Endothelial cell of umbilical vein (primary cell): ENCODE measurements around the gene DSG4. TPM values are rescaled to one million over a fixed set of nuclear protein-coding genes. Genes with fewer than 3 reads are reported as not detected.

Experiments used
- BruUV-seq: library from RNA; stranded (reverse); fragments of 400-500 nt; replicated peaks from 2 replicates; lab custom pipeline; 2021; lab: Mats Ljungman, UMichigan
- CTCF ChIA-PET: fragments of 300-600, 350-600 bp; sonication (Branson Sonifier 250); formaldehyde crosslinking; loops from one replicate; lab custom pipeline; 2021; ENCODE audit warnings: antibody characterized with exemption, inconsistent platforms; lab: Charles Lee
- POLR2A ChIA-PET: fragments of 300-600, 350-600 bp; sonication (Branson Sonifier 250); formaldehyde crosslinking; loops from one replicate; lab custom pipeline; 2021; ENCODE audit warnings: antibody characterized with exemption, inconsistent platforms; lab: Charles Lee
- DNase-seq: peaks from one replicate; pipeline ENCODE4 v3.0.0-alpha.2; 2011; ENCODE audit warnings: low read depth, low spot score
- FAIRE-seq: peaks from 2 replicates; lab custom pipeline; 2011; peaks lifted over from hg19 to GRCh38; lab: Jason Lieb, UNC
- H2AFZ ChIP-seq: 2 replicates; pipeline ENCODE4 v1.6.0; 2012; ENCODE audit warnings: low read depth, low read length, control low read depth, inconsistent platforms
- H3K27ac ChIP-seq: 2 replicates; pipeline ENCODE4 v1.5.1; 2011; ENCODE audit warnings: low read depth, mild to moderate bottlenecking, control low read depth, low read length, moderate library complexity; ENCODE audit not compliant: insufficient read depth
- H3K27me3 ChIP-seq, 2 experiments: 2 replicates each; pipeline versions ENCODE4 v1.6.0 to v1.6.1; 2011; ENCODE audit warnings: low read length in 2 of 2, mixed read lengths in 1 of 2; ENCODE audit not compliant: control insufficient read depth in 2 of 2, insufficient read depth in 2 of 2
- H3K36me3 ChIP-seq, 2 experiments: 2 replicates in 1 of 2; 3 replicates in 1 of 2; pipeline ENCODE4 v1.5.1; 2011; ENCODE audit warnings: low read length in 2 of 2, mild to moderate bottlenecking in 1 of 2, moderate library complexity in 1 of 2; ENCODE audit not compliant: control insufficient read depth in 2 of 2, insufficient read depth in 2 of 2; ENCODE audit errors: extremely low read depth in 1 of 2
- H3K4me1 ChIP-seq: 3 replicates; pipeline ENCODE4 v1.5.1; 2011; ENCODE audit warnings: mild to moderate bottlenecking, low read length; ENCODE audit not compliant: control insufficient read depth, insufficient read depth; ENCODE audit errors: extremely low read depth
- H3K4me2 ChIP-seq: 2 replicates; pipeline ENCODE4 v1.6.1; 2011; ENCODE audit warnings: low read length, control low read depth, mixed read lengths; ENCODE audit not compliant: insufficient read depth
- H3K4me3 ChIP-seq, 3 experiments: fragments of 200-600 bp in 1 of 3; sonication (generic), shearing (Covaris generic) in 1 of 3; replicated peaks in 1 of 3; 2 replicates each; pipeline ENCODE4 v1.5.1; 2011 to 2016; ENCODE audit warnings: control low read depth in 3 of 3, low read length in 3 of 3, mild to moderate bottlenecking in 2 of 3, inconsistent platforms in 1 of 3, low read depth in 1 of 3, moderate library complexity in 1 of 3; ENCODE audit not compliant: insufficient read depth in 1 of 3
- H3K79me2 ChIP-seq: 2 replicates; pipeline ENCODE4 v1.6.0; 2012; ENCODE audit warnings: low read length, inconsistent platforms; ENCODE audit not compliant: control insufficient read depth, insufficient read depth
- H3K9ac ChIP-seq: replicated peaks from 2 replicates; pipeline ENCODE3; 2011; ENCODE audit warnings: low read length, control low read depth; ENCODE audit not compliant: insufficient read depth; ENCODE audit errors: extremely low read depth
- H3K9me1 ChIP-seq: replicated peaks from 3 replicates; pipeline ENCODE4 v1.6.0; 2011; ENCODE audit warnings: mild to moderate bottlenecking, low read length; ENCODE audit not compliant: control insufficient read depth, insufficient read depth; ENCODE audit errors: extremely low read depth
- H3K9me3 ChIP-seq: replicated peaks from 2 replicates; pipeline ENCODE4 v1.5.1; 2012; ENCODE audit warnings: low read length, inconsistent platforms; ENCODE audit not compliant: control insufficient read depth, insufficient read depth
- H4K20me1 ChIP-seq: replicated peaks from 2 replicates; pipeline ENCODE3; 2011; ENCODE audit warnings: mild to moderate bottlenecking, low read length; ENCODE audit not compliant: control insufficient read depth, insufficient read depth; ENCODE audit errors: extremely low read depth
- EZH2 ChIP-seq: IDR thresholded peaks from 2 replicates; pipeline ENCODE4 v1.6.1; 2012; ENCODE audit warnings: borderline replicate concordance, low read depth, mild to moderate bottlenecking, moderate library complexity, low read length, inconsistent platforms; ENCODE audit not compliant: severe bottlenecking
- GATA2 ChIP-seq: IDR thresholded peaks from 2 replicates; pipeline ENCODE4 v1.7.0; 2011; ENCODE audit warnings: low read depth, mild to moderate bottlenecking, moderate library complexity, mixed read lengths, low read length; ENCODE audit not compliant: insufficient read length, insufficient read depth
- JUN ChIP-seq: IDR thresholded peaks from 2 replicates; pipeline ENCODE4 v1.6.1; 2011; ENCODE audit warnings: borderline replicate concordance, low read depth; ENCODE audit not compliant: insufficient read length, insufficient read depth
- MYC ChIP-seq: IDR thresholded peaks from one replicate; pipeline ENCODE4 v1.6.1; 2011; ENCODE audit warnings: mild to moderate bottlenecking, low read depth, low read length
- POLR2A ChIP-seq: IDR thresholded peaks from 2 replicates; pipeline ENCODE4 v1.6.1; 2012; ENCODE audit warnings: low read depth, mild to moderate bottlenecking, control low read depth, low read length
- POLR2AphosphoS5 ChIP-seq: IDR thresholded peaks from 2 replicates; pipeline ENCODE4 v1.6.1; 2012; ENCODE audit warnings: low read depth, mild to moderate bottlenecking, control low read depth, low read length, moderate library complexity; ENCODE audit not compliant: insufficient read depth
- dilution Hi-C: fragments of 300-500 bp; cut with MboI; formaldehyde crosslinking; loops from one replicate; pipeline ENCODE4 v1.15.0; 2019; ENCODE audit warnings: low sequenced_read_pairs; ENCODE audit not compliant: extremely low pct_ligation_motif_present
- intact Hi-C: fragments of 100-400 bp; cut with micrococcal nuclease; formaldehyde crosslinking; loops from one replicate; pipeline ENCODE4 v1.10.0; 2022
- polyA plus RNA-seq, 4 experiments: library from polyadenylated mRNA; depleted of rRNA in 3 of 4; stranded (reverse) in 3 of 4; unstranded in 1 of 4; fragments of >200 nt; gene quantifications; 2 replicates each; pipeline versions ENCODE4 v1.2.1 to v1.2.3, GENCODE V29; 2011 to 2012; ENCODE audit warnings: missing spikeins in 1 of 4
- total RNA-seq: library from RNA; stranded (reverse); gene quantifications from 2 replicates; pipeline ENCODE4 v1.2.3, GENCODE V29; 2021
- TF ChIP-seq, protein P1 (sequence below): IDR thresholded peaks from 2 replicates; pipeline ENCODE4 v1.6.1; 2011; ENCODE audit not compliant: insufficient read depth, insufficient read length
- TF ChIP-seq, protein P2 (sequence below), 2 donors: IDR thresholded peaks; 1 replicate in 1 of 2; 2 replicates in 1 of 2; pipeline ENCODE4 v1.5.1; 2011; ENCODE audit warnings: low read length in 2 of 2, mild to moderate bottlenecking in 2 of 2, moderate library complexity in 2 of 2, control low read depth in 1 of 2, inconsistent platforms in 1 of 2, low read depth in 1 of 2; ENCODE audit not compliant: insufficient read depth in 1 of 2; ENCODE audit errors: extremely low read depth in 1 of 2

DSG4 gene
- total and polyA plus RNA-seq, 2 donors (not counting 3 experiments of a cell fraction or from before 2014, with no cell fraction given) = not detected

DNA sequence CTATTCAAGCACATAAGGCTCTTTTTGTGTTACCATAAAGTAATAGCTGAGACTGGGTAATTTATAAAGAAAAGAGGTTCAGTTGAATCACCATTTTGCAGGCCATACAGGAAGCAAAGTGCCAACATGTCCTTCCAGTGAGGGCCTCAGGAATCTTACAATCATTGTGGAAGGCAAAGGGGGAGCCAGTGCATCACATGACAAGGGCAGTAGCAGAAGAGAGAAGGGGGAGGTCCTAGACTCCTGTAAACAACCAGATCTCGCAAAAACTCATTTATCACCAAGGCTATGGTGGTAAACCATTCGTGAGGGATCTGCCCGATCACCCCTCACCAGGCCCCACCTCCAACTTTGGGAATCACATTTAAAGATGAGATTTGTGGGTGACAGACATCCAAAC lies 16.7 kb downstream of the DSG4 start:
- POLR2A ChIA-PET = no interaction called here
- CTCF ChIA-PET = no interaction called here
- dilution Hi-C loops = no loop called here
- H3K36me3 ChIP-seq = no peaks in the 10 kb centered on the region
- H3K4me1 ChIP-seq = no peaks in the 10 kb centered on the region
- no peak overlapping the region for H3K9ac ChIP-seq
- no peaks in the 10 kb centered on the region for H3K9me3 ChIP-seq
- no peak for TF ChIP-seq JUN
- TF ChIP-seq MYC = no peak
- TF ChIP-seq, protein P1, sequence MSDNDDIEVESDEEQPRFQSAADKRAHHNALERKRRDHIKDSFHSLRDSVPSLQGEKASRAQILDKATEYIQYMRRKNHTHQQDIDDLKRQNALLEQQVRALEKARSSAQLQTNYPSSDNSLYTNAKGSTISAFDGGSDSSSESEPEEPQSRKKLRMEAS = no peak
- TF ChIP-seq POLR2A = no peak
- no peak for TF ChIP-seq GATA2
- TF ChIP-seq POLR2AphosphoS5 = no peak
- TF ChIP-seq, protein P2, sequence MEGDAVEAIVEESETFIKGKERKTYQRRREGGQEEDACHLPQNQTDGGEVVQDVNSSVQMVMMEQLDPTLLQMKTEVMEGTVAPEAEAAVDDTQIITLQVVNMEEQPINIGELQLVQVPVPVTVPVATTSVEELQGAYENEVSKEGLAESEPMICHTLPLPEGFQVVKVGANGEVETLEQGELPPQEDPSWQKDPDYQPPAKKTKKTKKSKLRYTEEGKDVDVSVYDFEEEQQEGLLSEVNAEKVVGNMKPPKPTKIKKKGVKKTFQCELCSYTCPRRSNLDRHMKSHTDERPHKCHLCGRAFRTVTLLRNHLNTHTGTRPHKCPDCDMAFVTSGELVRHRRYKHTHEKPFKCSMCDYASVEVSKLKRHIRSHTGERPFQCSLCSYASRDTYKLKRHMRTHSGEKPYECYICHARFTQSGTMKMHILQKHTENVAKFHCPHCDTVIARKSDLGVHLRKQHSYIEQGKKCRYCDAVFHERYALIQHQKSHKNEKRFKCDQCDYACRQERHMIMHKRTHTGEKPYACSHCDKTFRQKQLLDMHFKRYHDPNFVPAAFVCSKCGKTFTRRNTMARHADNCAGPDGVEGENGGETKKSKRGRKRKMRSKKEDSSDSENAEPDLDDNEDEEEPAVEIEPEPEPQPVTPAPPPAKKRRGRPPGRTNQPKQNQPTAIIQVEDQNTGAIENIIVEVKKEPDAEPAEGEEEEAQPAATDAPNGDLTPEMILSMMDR (IDR thresholded peaks at IDR 0.05; ENCODE audit: extremely low read depth in 1 of 2, insufficient read depth in 1 of 2, low read depth in 1 of 2, low read length in 2 of 2) = no peak
- TF ChIP-seq EZH2 = no peak
- H4K20me1 ChIP-seq = no peaks in the 10 kb centered on the region
- DNase-seq (no peak), FAIRE-seq (no peak)
- intact Hi-C loops = no loop called here
- H3K4me2 ChIP-seq = no peak overlapping the region
- H3K27ac ChIP-seq = no peak overlapping the region
- H3K9me1 ChIP-seq = no peaks in the 10 kb centered on the region
- no TSS peak for BruUV-seq
- no peaks in the 10 kb centered on the region for H3K27me3 ChIP-seq
- H3K4me3 ChIP-seq = no peak overlapping the region
- no peaks in the 10 kb centered on the region for H3K79me2 ChIP-seq
- no peak overlapping the region for H2AFZ ChIP-seq
